MCF 10A (cell line): Measurements from ENCODE around the gene KCNA10. TPM values are rescaled to one million over a fixed set of nuclear protein-coding genes. Genes with fewer than 3 reads are reported as not detected.

Experiments used
- BruUV-seq: library from RNA; stranded (reverse); fragments of 400-500 nt; replicated peaks from 2 replicates; lab custom pipeline; 2021; lab: Mats Ljungman, UMichigan
- CTCF ChIA-PET: fragments of 300-600 bp; sonication (Branson Sonifier 250); formaldehyde crosslinking; extraction: SDS; loops from one replicate; lab custom pipeline; 2021; ENCODE audit warnings: antibody characterized with exemption, inconsistent platforms; lab: Yijun Ruan, JAX
- POLR2A ChIA-PET: fragments of 300-600, 350-650 bp; sonication (Branson Sonifier 250); formaldehyde crosslinking; extraction: SDS; loops from one replicate; lab custom pipeline; 2020; ENCODE audit warnings: antibody characterized with exemption, inconsistent platforms; lab: Yijun Ruan, JAX
- DNase-seq: peaks from one replicate; pipeline ENCODE4 v3.0.0-alpha.2; 2018; ENCODE audit not compliant: unreplicated experiment
- H3K27ac Mint-ChIP-seq: one replicate; pipeline ENCODE4 v1.8.0; 2022; ENCODE audit warnings: mild to moderate bottlenecking, low read depth, mixed read lengths; ENCODE audit not compliant: unreplicated experiment
- H3K27me3 Mint-ChIP-seq: one replicate; pipeline ENCODE4 v1.8.0; 2022; ENCODE audit warnings: mixed read lengths; ENCODE audit not compliant: insufficient read depth, unreplicated experiment
- H3K36me3 Mint-ChIP-seq: one replicate; pipeline ENCODE4 v1.8.0; 2022; ENCODE audit warnings: mild to moderate bottlenecking, moderate library complexity, mixed read lengths; ENCODE audit not compliant: insufficient read depth, unreplicated experiment
- H3K4me1 Mint-ChIP-seq: one replicate; pipeline ENCODE4 v1.8.0; 2022; ENCODE audit warnings: mixed read lengths; ENCODE audit not compliant: insufficient read depth, unreplicated experiment
- H3K4me3 Mint-ChIP-seq: one replicate; pipeline ENCODE4 v1.8.0; 2022; ENCODE audit warnings: mild to moderate bottlenecking, moderate library complexity, mixed read lengths; ENCODE audit not compliant: unreplicated experiment
- H3K9me3 Mint-ChIP-seq: one replicate; pipeline ENCODE4 v1.8.0; 2022; ENCODE audit warnings: mixed read lengths; ENCODE audit not compliant: unreplicated experiment
- intact Hi-C: fragments of 100-400 bp; cut with micrococcal nuclease; formaldehyde crosslinking; loops from 2 replicates; pipeline ENCODE4 v1.14.1; 2022
- total RNA-seq: library from RNA; stranded (reverse); gene quantifications from 2 replicates; pipeline ENCODE4 v1.2.3, GENCODE V29; 2022
- TF ChIP-seq, protein P1 (sequence below): fragments of 200-600 bp; IDR thresholded peaks from one replicate; pipeline ENCODE4 v1.8.0; 2022; ENCODE audit warnings: antibody characterized with exemption, mild to moderate bottlenecking; ENCODE audit not compliant: unreplicated experiment

Gene KCNA10
- total RNA-seq, 1 experiment from 2014 or later = not detected

DNA sequence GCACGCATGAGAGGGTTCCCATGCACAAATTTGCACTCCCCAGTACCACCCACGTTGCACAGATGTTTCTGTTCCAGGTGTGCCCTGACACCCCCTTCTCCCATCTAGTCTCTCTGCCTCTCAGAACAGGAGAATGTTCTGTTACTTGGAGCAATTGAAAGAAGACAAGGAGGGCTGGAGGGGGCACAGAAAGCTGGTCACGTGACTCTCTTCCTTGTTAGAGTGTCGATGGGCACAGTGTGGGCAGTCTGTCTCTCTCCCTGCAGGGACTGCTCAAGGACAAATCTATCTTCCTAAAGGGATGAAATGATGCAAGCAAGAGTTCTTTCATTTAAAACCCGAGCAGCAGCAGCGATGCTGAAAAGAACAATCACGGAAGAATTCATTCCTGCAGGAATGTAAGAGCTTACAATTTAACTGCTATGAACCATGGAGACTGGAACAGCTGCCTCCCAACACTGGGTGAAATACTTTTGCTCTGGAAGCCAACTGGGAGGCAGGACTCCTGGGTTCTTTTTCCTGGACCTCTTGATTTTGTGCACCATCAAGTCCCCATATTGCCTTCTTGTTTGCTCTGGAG lies 7.3 kb upstream of the KCNA10 start:
- BruUV-seq = no TSS peak
- CTCF ChIA-PET = interaction anchor here (0.6 to 3.5 kb wide), 6 partner anchors 30 to 323 kb away, joined by 3 to 15 read pairs (median 4); no protein-coding TSS in a partner anchor

GRCh38 chr1:110525249-110525595 lies 6.2 kb upstream of the KCNA10 start:
- TF ChIP-seq, protein P1, sequence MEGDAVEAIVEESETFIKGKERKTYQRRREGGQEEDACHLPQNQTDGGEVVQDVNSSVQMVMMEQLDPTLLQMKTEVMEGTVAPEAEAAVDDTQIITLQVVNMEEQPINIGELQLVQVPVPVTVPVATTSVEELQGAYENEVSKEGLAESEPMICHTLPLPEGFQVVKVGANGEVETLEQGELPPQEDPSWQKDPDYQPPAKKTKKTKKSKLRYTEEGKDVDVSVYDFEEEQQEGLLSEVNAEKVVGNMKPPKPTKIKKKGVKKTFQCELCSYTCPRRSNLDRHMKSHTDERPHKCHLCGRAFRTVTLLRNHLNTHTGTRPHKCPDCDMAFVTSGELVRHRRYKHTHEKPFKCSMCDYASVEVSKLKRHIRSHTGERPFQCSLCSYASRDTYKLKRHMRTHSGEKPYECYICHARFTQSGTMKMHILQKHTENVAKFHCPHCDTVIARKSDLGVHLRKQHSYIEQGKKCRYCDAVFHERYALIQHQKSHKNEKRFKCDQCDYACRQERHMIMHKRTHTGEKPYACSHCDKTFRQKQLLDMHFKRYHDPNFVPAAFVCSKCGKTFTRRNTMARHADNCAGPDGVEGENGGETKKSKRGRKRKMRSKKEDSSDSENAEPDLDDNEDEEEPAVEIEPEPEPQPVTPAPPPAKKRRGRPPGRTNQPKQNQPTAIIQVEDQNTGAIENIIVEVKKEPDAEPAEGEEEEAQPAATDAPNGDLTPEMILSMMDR = no peak
- H3K27me3 Mint-ChIP-seq = peaks cover 71% of the 10 kb centered on the region
- DNase-seq = no peak
- BruUV-seq = no TSS peak
- H3K4me1 Mint-ChIP-seq = peaks cover 8% of the 10 kb centered on the region
- POLR2A ChIA-PET = no interaction called here
- no peaks in the 10 kb centered on the region for H3K9me3 Mint-ChIP-seq
- CTCF ChIA-PET = interaction anchor here (0.5 to 3.5 kb wide), 5 partner anchors 29 to 703 kb away, joined by 4 to 15 read pairs (median 5); no protein-coding TSS in a partner anchor
- no peaks in the 10 kb centered on the region for H3K36me3 Mint-ChIP-seq
- H3K4me3 Mint-ChIP-seq = no peak overlapping the region
- no peak overlapping the region for H3K27ac Mint-ChIP-seq
- intact Hi-C loops = no loop called here

More for the DNA sequence above, 7.3 kb upstream of the KCNA10 start:
- H3K27ac Mint-ChIP-seq = no peak overlapping the region
- peaks cover 8% of the 10 kb centered on the region for H3K4me1 Mint-ChIP-seq
- H3K4me3 Mint-ChIP-seq = no peak overlapping the region
- intact Hi-C loops = no loop called here
- POLR2A ChIA-PET = interaction anchor here (0.8 kb wide), 1 partner anchor 10 kb away, joined by 3 read pairs; no protein-coding TSS in a partner anchor
- TF ChIP-seq, protein P1 = no peak
- peaks cover 67% of the 10 kb centered on the region for H3K27me3 Mint-ChIP-seq
- H3K9me3 Mint-ChIP-seq = no peaks in the 10 kb centered on the region
- DNase-seq = no peak
- H3K36me3 Mint-ChIP-seq = no peaks in the 10 kb centered on the region

DNA sequence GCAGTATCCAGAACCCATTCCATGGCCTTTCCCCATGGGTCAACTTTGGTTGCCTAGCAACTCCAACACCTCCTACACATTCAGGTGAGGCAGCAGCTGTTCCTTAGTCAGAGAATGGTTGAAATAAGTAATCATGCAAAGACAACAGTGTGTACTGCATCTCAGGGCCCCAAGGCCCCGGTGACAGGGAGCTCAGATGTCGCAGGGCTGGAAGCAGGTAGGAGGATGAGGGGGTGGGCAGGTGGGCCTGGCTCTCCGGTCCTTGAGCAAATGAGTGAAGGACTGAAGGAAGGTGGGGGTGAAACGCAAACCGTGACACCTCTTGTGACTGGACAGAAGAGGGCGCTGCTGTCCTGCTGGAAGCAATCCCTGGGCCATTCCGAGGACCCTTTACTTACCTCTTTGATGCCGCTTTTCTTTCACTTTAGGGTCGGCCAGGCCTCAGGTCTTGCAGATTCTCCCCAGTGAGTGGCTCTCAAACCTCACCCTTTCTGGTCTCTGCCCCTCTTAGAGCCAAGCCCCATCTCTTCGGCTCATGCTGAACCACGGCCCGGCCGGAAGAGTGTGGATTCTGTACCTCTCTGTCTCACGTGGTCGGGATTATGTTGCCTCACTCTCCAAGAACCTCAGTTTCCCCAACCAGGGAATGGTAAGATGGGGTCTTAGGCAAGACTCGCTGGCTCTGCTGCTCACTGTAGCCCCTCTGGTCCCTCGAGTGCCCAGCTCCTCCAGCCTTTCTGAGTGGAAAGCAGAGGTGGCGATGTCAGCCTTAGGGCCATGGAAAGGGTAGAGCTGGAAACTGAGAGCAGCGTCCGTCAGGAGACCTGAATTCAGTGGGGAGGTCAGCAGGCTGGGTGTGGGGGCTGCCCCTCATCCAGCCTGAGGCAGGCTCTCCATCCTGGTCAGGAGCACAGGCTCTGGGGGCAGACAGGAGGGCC lies 5.6 kb upstream of the KCNA10 start:
- ChIA-PET CTCF (interaction anchor here (0.6 to 3.5 kb wide), 14 partner anchors 10 to 1303 kb away, joined by 3 to 15 read pairs (median 5); no protein-coding TSS in a partner anchor), POLR2A (interaction anchor here (0.8 kb wide), 1 partner anchor 10 kb away, joined by 3 read pairs; no protein-coding TSS in a partner anchor)
- peak; percentile 40 for DNase-seq
- Mint-ChIP-seq H3K36me3 (no peaks in the 10 kb centered on the region), H3K4me3 (no peak overlapping the region), H3K27me3 (peaks cover 65% of the 10 kb centered on the region), H3K27ac (no peak overlapping the region), H3K4me1 (peaks cover 8% of the 10 kb centered on the region), H3K9me3 (no peaks in the 10 kb centered on the region)
- BruUV-seq = no TSS peak
- TF ChIP-seq, protein P1 = peak; percentile 78
- intact Hi-C loops = loop anchor here (1.0 to 5.0 kb wide), 3 partner anchors 91 to 259 kb away; no protein-coding TSS in a partner anchor

DNA sequence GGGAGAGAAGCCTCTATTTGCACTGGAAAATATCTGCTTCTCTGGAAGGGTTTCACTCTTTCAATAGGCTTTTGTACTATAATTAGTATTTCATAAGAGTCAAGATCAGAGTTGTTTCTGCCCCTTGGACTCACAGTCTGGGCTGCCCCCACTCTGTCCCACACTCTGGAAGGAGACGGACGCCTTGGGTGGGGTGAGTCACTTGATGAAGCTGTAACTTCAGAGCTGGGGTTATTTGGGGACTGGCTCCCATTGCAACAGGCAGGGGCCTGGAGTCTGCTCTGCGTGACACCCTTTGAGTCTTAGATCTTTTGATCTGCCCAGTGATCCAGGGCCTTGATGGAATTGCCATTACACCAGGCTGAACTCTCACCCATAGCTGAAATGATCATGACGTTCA lies 4.0 kb upstream of the KCNA10 start:
- Mint-ChIP-seq H3K4me1 (peaks cover 8% of the 10 kb centered on the region), H3K9me3 (no peaks in the 10 kb centered on the region), H3K27ac (no peak overlapping the region), H3K27me3 (peaks cover 49% of the 10 kb centered on the region), H3K4me3 (no peak overlapping the region), H3K36me3 (no peaks in the 10 kb centered on the region)
- no peak for DNase-seq
- CTCF ChIA-PET = interaction anchor here (0.6 to 3.5 kb wide), 3 partner anchors 27 to 94 kb away, joined by 4 to 15 read pairs (median 8); no protein-coding TSS in a partner anchor
- TF ChIP-seq, protein P1 = no peak
- BruUV-seq = no TSS peak
- POLR2A ChIA-PET = no interaction called here
- intact Hi-C loops = loop anchor here (5.0 kb wide), 1 partner anchor 244 kb away; no protein-coding TSS in a partner anchor
